Motor neuron (in vitro differentiated cells): ENCODE results near the gene PCDHA6. TPM values are rescaled to one million over a fixed set of nuclear protein-coding genes. Genes with fewer than 3 reads are reported as not detected.
A peak's percentile ranks its signal among the peaks of the same experiment; 100 is the strongest.
"Not testable (repeated sequence)": the region's sequence is repeated elsewhere in the genome, so short reads cannot be mapped to it uniquely, and the experiment has no call there.

Experiments used
- ATAC-seq, 8 experiments: fragments of 200-7000 bp; cut with Tn5 transposase; replicated peaks in 6 of 8; 2 replicates each; pipeline ENCODE4 v1.8.0; 2021; ENCODE audit warnings: mild to moderate bottlenecking in 8 of 8, moderate library complexity in 8 of 8
- H3K27ac ChIP-seq, 2 donors: fragments of 250-450 bp; sonication (Bioruptor Pico); 2 replicates each; pipeline ENCODE4 v1.9.0; 2021; ENCODE audit warnings: antibody characterized with exemption in 2 of 2, mild to moderate bottlenecking in 2 of 2, moderate library complexity in 1 of 2
- H3K4me1 ChIP-seq, 2 donors: fragments of 250-450 bp; sonication (Bioruptor Pico); replicated peaks in 1 of 2; 2 replicates each; pipeline ENCODE4 v1.6.1; 2021; ENCODE audit warnings: antibody characterized with exemption in 2 of 2, mild to moderate bottlenecking in 2 of 2, moderate library complexity in 1 of 2
- H3K4me3 ChIP-seq, 5 donors: fragments of 250-450 bp; sonication (Bioruptor Pico); 2 replicates each; pipeline ENCODE4 v1.9.0; 2021; ENCODE audit warnings: antibody characterized with exemption in 5 of 5, mild to moderate bottlenecking in 5 of 5, moderate library complexity in 4 of 5
- WGBS, 10 experiments: fragments of 450-650 bp; shearing (Covaris generic); methylation state at CpG; one replicate each; pipeline ENCODE4 v1.0.0; 2022; 5-methylcytosine and 5-hydroxymethylcytosine counted together
- in situ Hi-C, 9 experiments: fragments of 400-800 bp; cut with MboI; loops; one replicate each; pipeline ENCODE4 v1.15.0; 2021; ENCODE audit warnings: low sequenced_read_pairs in 9 of 9, low pct_unique_long_range_greater_than_20kb in 2 of 9; ENCODE audit not compliant: unreplicated experiment in 9 of 9
- total RNA-seq, 8 experiments: library from RNA; unstranded; fragments of 300-600 nt; gene quantifications; 2 replicates each; pipeline versions ENCODE4 v1.2.3 to v1.2.4, GENCODE V29; 2022

The PCDHA6 gene, protein sequence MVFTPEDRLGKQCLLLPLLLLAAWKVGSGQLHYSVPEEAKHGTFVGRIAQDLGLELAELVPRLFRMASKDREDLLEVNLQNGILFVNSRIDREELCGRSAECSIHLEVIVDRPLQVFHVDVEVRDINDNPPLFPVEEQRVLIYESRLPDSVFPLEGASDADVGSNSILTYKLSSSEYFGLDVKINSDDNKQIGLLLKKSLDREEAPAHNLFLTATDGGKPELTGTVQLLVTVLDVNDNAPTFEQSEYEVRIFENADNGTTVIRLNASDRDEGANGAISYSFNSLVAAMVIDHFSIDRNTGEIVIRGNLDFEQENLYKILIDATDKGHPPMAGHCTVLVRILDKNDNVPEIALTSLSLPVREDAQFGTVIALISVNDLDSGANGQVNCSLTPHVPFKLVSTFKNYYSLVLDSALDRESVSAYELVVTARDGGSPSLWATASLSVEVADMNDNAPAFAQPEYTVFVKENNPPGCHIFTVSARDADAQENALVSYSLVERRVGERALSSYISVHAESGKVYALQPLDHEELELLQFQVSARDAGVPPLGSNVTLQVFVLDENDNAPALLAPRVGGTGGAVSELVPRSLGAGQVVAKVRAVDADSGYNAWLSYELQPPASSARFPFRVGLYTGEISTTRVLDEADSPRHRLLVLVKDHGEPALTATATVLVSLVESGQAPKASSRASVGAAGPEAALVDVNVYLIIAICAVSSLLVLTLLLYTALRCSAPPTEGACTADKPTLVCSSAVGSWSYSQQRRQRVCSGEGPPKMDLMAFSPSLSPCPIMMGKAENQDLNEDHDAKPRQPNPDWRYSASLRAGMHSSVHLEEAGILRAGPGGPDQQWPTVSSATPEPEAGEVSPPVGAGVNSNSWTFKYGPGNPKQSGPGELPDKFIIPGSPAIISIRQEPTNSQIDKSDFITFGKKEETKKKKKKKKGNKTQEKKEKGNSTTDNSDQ
- total RNA-seq, result 10 to 100 TPM in 1 of 8 experiments, 1 to 10 TPM in 4, under 1 TPM in 3; 0.15 to 24.3 (median 2.0) TPM

DNA sequence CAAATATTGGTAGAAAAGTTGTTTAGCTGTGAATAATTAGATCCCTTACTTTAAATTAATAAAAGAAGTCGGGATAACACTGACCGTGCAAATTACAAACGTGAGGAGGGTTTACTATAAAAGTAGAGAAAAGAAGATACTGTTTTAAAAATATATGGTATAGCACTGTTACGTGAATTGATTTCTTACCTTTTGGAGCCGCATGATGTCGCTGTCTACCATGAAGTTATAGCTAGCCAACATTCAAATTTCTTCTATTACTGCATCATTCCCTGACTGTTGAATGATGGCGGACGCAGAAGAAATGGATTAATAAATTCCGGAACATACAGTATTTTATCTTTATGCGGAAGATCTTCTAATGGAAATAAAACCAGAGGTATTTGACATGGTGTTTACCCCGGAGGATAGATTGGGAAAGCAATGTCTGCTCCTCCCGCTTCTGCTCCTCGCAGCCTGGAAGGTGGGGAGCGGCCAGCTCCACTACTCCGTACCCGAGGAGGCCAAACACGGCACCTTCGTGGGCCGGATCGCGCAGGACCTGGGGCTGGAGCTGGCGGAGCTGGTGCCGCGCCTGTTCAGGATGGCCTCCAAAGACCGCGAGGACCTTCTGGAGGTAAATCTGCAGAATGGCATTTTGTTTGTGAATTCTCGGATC, at the start of gene PCDHA6:
PCDHA6 (plus strand) TSS at position 257 of the 658 bp plus-strand sequence; CDS start at position 389, 132 bp downstream.
- in situ Hi-C loops, result no loop called here
- 0 to 96% (median 78%) methylated on average over 6 to 25 of the region's 27 CpGs; no CpG with 5 or more reads in 1 of the 10 experiments for WGBS, 10 experiments
- H3K4me3 ChIP-seq, result peak within 1 kb of the TSS in 1 of 5 donors; percentile 1
- no peak within 1 kb of the TSS for H3K27ac ChIP-seq
- ATAC-seq, result peak in 2 of 8 experiments; percentile 47 to 76
- no peaks in the 10 kb centered on the region for H3K4me1 ChIP-seq

DNA sequence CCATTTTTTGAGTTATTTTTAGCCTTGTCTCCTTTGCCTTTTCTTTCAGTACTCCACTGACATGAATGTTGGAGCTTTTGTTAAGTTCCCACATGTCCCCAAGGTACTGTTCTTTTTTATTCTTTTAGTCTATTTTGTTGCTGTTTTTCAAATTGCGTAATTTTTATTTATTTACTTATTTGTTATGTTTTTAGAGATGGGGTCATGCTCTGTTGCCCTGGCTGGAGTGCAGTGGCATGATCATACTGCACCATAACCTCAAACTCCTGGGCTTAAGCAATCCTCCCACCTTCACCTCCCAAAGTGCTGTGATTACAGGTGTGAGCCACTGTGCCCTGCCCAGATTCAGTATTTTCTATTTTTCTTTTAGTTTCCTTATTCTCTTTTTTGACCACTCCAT, 47.2 kb upstream of the PCDHA6 start:
- Histone ChIP-seq H3K27ac (no peak overlapping the region), H3K4me1 (no peaks in the 10 kb centered on the region), H3K4me3 (no peak overlapping the region)
- in situ Hi-C loops, result no loop called here
- ATAC-seq, result no peak
- WGBS, 10 experiments, result 0 to 100% (median 60%) methylated on average over 1 of the region's 1 CpG; no CpG with 5 or more reads in 1 of the 10 experiments

DNA sequence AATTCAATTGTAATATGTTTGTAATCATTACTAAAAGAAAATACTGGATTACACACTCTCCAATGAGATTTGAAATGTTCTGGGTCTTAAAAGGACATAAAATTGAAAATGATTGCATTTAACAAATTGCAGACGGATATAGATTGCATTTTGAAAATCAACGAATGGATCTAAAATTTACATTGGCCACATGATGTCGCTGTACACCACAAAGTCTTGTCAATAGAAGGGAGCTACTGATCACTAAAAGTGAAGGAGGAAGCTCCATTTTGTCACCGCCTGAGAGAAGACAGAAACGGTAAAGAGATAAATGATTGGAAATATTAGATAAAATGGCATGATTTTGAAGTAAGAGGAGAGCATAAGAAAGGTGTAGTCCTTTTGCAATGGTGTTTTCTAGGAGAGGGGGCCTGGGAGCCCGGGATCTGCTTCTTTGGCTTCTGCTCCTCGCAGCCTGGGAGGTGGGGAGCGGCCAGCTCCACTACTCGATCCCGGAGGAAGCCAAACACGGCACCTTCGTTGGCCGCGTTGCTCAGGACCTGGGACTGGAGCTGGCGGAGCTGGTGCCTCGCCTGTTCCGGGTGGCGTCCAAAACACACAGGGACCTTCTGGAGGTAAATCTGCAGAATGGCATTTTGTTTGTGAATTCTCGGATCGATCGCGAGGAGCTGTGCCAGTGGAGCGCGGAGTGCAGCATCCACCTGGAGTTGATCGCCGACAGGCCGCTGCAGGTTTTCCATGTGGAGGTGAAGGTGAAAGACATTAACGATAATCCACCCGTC, 41.7 kb upstream of the PCDHA6 start, which contains the start of gene PCDHA1:
PCDHA1 (plus strand) TSS at position 236 of the 782 bp plus-strand sequence.
- H3K4me3 ChIP-seq, result no peak within 1 kb of the TSS
- H3K4me1 ChIP-seq, result no peaks in the 10 kb centered on the region
- no peak within 1 kb of the TSS for H3K27ac ChIP-seq
- peak in 1 of 8 experiments; percentile 45 for ATAC-seq
- WGBS, 10 experiments, result 15 to 90% (median 58%) methylated on average over 4 to 22 of the region's 29 CpGs
- in situ Hi-C loops, result no loop called here

DNA sequence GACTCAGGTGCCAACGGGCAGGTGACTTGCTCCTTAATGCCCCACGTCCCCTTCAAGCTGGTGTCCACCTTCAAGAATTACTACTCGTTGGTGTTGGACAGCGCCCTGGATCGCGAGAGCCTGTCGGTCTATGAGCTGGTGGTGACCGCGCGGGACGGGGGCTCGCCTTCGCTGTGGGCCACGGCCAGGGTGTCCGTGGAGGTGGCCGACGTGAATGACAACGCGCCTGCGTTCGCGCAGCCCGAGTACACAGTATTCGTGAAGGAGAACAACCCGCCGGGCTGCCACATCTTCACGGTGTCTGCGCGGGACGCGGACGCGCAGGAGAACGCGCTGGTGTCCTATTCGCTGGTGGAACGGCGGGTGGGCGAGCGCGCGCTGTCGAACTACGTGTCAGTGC, 40.3 kb upstream of the PCDHA6 start:
- in situ Hi-C loops, H3K4me1 ChIP-seq, ATAC-seq, H3K4me3 ChIP-seq, H3K27ac ChIP-seq: not testable (repeated sequence)
- WGBS, 10 experiments, result 33 to 99% (median 96%) methylated on average over 1 to 16 of the region's 44 CpGs; no CpG with 5 or more reads in 7 of the 10 experiments

DNA sequence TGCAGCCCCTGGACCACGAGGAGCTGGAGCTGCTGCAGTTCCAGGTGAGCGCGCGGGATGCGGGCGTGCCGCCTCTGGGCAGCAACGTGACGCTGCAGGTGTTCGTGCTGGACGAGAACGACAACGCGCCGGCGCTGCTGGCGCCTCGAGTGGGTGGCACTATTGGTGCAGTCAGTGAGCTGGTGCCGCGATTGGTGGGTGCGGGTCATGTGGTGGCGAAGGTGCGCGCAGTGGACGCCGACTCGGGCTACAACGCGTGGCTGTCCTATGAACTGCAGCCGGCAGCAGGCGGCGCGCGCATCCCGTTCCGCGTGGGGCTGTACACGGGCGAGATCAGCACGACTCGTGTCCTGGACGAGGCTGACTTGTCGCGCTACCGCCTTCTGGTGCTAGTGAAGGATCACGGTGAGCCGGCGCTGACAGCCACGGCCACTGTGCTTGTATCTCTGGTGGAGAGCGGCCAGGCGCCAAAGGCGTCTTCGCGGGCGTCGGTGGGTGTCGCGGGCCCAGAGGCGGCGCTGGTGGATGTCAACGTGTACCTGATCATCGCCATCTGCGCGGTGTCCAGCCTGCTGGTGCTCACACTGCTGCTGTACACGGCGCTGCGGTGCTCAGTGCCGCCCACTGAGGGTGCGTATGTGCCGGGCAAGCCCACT, 39.8 kb upstream of the PCDHA6 start:
- H3K27ac ChIP-seq, H3K4me1 ChIP-seq, in situ Hi-C loops, ATAC-seq, H3K4me3 ChIP-seq: not testable (repeated sequence)
- WGBS, 10 experiments, result 0 to 100% (median 91%) methylated on average over 1 to 15 of the region's 70 CpGs; no CpG with 5 or more reads in 2 of the 10 experiments

DNA sequence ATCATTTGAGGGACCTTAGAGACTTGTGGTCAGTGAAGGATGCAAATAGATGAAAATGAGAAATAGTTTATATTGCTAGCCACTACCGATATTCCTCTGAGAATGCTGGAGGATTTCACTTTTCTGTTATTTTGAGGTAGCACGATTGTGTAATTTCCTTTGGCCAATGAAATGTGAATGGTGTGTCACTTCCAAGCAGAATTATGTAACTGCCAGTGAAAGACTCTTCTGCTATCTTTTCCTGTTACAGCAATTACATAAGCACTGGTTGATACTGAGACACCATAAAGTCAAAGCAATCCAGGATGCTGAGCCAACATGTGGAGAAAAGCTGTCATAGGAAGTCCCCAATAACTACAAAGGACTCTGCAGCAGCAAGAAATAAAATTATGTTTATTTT, 36.7 kb upstream of the PCDHA6 start:
- no peaks in the 10 kb centered on the region for H3K4me1 ChIP-seq
- no peak for ATAC-seq
- in situ Hi-C loops, result no loop called here
- no peak overlapping the region for H3K27ac ChIP-seq
- 0 to 100% (median 82%) methylated on average over 1 to 2 of the region's 2 CpGs; no CpG with 5 or more reads in 3 of the 10 experiments for WGBS, 10 experiments
- H3K4me3 ChIP-seq, result no peak overlapping the region

DNA sequence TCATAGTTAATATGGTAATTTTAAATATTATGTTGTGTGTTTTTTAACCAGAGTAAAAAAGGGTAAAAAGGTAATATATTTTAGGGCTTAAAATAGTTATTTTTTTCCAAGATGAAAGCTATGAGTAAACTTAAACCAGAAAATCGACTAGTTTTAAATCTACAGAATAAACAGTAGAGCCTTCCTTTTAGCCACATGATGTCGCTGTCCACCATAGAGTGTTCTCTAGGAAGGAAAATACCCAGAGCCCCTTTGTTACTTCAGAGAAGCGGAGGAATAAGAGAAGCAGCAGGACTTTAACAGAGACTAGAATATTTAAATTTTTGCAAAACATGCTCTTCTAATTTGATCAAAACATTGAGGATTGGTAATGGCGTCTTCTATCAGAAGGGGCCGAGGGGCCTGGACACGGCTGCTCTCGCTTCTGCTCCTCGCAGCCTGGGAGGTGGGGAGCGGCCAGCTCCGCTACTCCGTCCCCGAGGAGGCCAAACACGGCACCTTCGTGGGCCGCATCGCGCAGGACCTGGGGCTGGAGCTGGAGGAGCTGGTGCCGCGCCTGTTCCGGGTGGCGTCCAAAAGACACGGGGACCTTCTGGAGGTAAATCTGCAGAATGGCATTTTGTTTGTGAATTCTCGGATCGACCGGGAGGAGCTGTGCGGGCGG, 33.0 kb upstream of the PCDHA6 start, which contains the start of gene PCDHA2:
PCDHA2 (plus strand) TSS at position 258 of the 664 bp plus-strand sequence.
- in situ Hi-C loops, result no loop called here
- Histone ChIP-seq H3K4me1 (no peaks in the 10 kb centered on the region), H3K4me3 (peak within 1 kb of the TSS in 1 of 5 donors; percentile 35), H3K27ac (no peak within 1 kb of the TSS)
- 0 to 100% (median 39%) methylated on average over 1 to 23 of the region's 27 CpGs for WGBS, 10 experiments
- ATAC-seq, result peak in 3 of 8 experiments; percentile 27 to 88 (median 54)

DNA sequence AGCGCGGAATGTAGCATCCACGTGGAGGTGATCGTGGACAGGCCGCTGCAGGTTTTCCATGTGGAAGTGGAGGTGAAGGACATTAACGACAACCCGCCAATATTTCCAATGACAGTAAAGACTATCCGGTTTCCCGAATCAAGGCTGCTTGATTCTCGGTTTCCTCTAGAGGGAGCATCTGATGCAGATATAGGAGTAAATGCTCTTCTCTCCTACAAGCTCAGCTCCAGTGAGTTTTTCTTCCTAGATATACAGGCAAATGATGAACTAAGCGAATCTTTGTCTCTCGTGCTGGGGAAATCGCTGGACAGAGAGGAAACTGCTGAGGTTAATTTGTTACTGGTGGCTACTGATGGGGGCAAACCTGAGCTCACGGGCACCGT, 32.5 kb upstream of the PCDHA6 start:
- Histone ChIP-seq H3K27ac (no peak overlapping the region), H3K4me1 (no peaks in the 10 kb centered on the region), H3K4me3 (peak overlapping the region in 1 of 5 donors; percentile 35)
- 11 to 100% (median 41%) methylated on average over 1 to 14 of the region's 15 CpGs; no CpG with 5 or more reads in 2 of the 10 experiments for WGBS, 10 experiments
- in situ Hi-C loops, result no loop called here
- peak in 3 of 8 experiments; percentile 44 to 86 (median 60) for ATAC-seq

DNA sequence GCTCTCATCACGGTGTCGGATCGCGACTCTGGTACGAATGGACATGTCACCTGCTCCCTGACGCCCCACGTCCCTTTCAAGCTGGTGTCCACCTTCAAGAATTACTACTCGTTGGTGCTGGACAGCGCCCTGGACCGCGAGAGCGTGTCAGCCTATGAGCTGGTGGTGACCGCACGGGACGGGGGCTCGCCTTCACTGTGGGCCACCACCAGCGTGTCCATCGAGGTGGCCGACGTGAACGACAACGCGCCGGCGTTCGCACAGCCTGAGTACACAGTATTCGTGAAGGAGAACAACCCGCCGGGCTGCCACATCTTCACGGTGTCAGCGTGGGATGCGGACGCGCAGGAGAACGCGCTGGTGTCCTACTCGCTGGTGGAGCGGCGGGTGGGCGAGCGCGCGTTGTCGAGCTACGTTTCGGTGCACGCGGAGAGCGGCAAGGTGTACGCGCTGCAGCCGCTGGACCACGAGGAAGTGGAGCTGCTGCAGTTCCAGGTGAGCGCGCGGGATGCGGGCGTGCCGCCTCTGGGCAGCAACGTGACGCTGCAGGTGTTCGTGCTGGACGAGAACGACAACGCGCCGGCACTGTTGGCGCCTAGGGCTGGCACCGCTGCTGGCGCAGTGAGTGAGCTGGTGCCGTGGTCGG, 31.6 kb upstream of the PCDHA6 start:
- H3K4me3 ChIP-seq, in situ Hi-C loops, ATAC-seq, H3K27ac ChIP-seq, H3K4me1 ChIP-seq: not testable (repeated sequence)
- WGBS, 10 experiments, result 0 to 100% (median 91%) methylated on average over 1 to 33 of the region's 72 CpGs; no CpG with 5 or more reads in 2 of the 10 experiments

DNA sequence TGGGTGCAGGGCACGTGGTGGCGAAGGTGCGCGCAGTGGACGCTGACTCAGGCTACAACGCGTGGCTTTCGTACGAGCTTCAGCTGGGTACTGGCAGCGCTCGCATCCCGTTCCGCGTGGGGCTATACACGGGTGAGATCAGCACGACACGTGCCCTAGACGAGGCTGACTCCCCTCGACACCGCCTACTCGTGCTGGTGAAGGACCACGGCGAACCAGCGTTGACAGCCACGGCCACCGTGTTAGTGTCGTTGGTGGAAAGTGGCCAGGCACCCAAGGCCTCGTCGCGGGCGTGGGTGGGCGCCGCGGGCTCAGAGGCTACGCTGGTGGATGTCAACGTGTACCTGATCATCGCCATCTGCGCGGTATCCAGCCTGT, 31.1 kb upstream of the PCDHA6 start:
- Histone ChIP-seq H3K27ac (no peak overlapping the region), H3K4me3 (no peak overlapping the region), H3K4me1 (no peaks in the 10 kb centered on the region)
- ATAC-seq, result no peak
- in situ Hi-C loops, result no loop called here
- 96 to 98% (median 96%) methylated on average over 5 to 35 of the region's 39 CpGs; no CpG with 5 or more reads in 6 of the 10 experiments for WGBS, 10 experiments
